HEK293 (cell line): ENCODE data around the gene PRKRA.

ENCODE experiments used
- AEBP2 ChIP-seq: fragments of 450-650 bp; formaldehyde crosslinking; IDR thresholded peaks from 2 replicates; pipeline ENCODE4 v1.5.1; 2016; ENCODE audit warnings: missing biosample characterization, missing genetic modification characterization, borderline replicate concordance
- CTCF ChIP-seq: fragments of 450-650 bp; formaldehyde crosslinking; IDR thresholded peaks from 2 replicates; pipeline ENCODE4 v1.5.1; 2016; ENCODE audit warnings: missing biosample characterization, missing genetic modification characterization
- ELK4 ChIP-seq: IDR thresholded peaks from 2 replicates; pipeline ENCODE4 v1.6.1; 2011; ENCODE audit warnings: mild to moderate bottlenecking, low read depth, low read length, borderline replicate concordance
- KLF1 ChIP-seq: fragments of 450-650 bp; formaldehyde crosslinking; IDR thresholded peaks from 2 replicates; pipeline ENCODE4 v1.5.1; 2016; ENCODE audit warnings: missing biosample characterization, missing genetic modification characterization
- KLF9 ChIP-seq: fragments of 450-650 bp; formaldehyde crosslinking; IDR thresholded peaks from 2 replicates; pipeline ENCODE4 v1.5.1; 2016; ENCODE audit warnings: missing biosample characterization, missing genetic modification characterization, low read depth
- REPIN1 ChIP-seq: fragments of 450-650 bp; formaldehyde crosslinking; IDR thresholded peaks from 2 replicates; pipeline ENCODE4 v1.5.1; 2017; ENCODE audit warnings: missing biosample characterization, missing genetic modification characterization, low read depth
- SP2 ChIP-seq: fragments of 450-650 bp; formaldehyde crosslinking; IDR thresholded peaks from 2 replicates; pipeline ENCODE4 v1.5.1; 2016; ENCODE audit warnings: missing biosample characterization, missing genetic modification characterization
- WT1 ChIP-seq: fragments of 450-650 bp; formaldehyde crosslinking; IDR thresholded peaks from 2 replicates; pipeline ENCODE4 v1.5.1; 2016; ENCODE audit warnings: missing biosample characterization, missing genetic modification characterization
- ZBTB1 ChIP-seq: fragments of 450-650 bp; formaldehyde crosslinking; IDR thresholded peaks from 2 replicates; pipeline ENCODE4 v1.5.1; 2016; ENCODE audit warnings: missing biosample characterization, missing genetic modification characterization
- ZFHX2 ChIP-seq: fragments of 450-650 bp; formaldehyde crosslinking; conservative IDR thresholded peaks from 2 replicates; pipeline ENCODE4 v1.5.1; 2016; ENCODE audit warnings: missing biosample characterization, missing genetic modification characterization
- ZNF138 ChIP-seq: fragments of 450-650 bp; formaldehyde crosslinking; IDR thresholded peaks from 2 replicates; pipeline ENCODE4 v1.5.1; 2016; ENCODE audit warnings: missing biosample characterization, missing genetic modification characterization, borderline replicate concordance
- ZNF169 ChIP-seq: fragments of 450-650 bp; formaldehyde crosslinking; IDR thresholded peaks from 2 replicates; pipeline ENCODE4 v1.5.1; 2016; ENCODE audit warnings: missing biosample characterization, missing genetic modification characterization
- ZNF18 ChIP-seq: fragments of 450-650 bp; formaldehyde crosslinking; IDR thresholded peaks from 2 replicates; pipeline ENCODE4 v1.5.1; 2016; ENCODE audit warnings: missing biosample characterization, missing genetic modification characterization
- ZNF184 ChIP-seq: fragments of 450-650 bp; IDR thresholded peaks from 2 replicates; pipeline ENCODE4 v1.5.1; 2018; ENCODE audit warnings: missing biosample characterization, mild to moderate bottlenecking, missing genetic modification characterization
- ZNF248 ChIP-seq: fragments of 450-650 bp; formaldehyde crosslinking; IDR thresholded peaks from 2 replicates; pipeline ENCODE4 v1.5.1; 2017; ENCODE audit warnings: missing biosample characterization, missing genetic modification characterization
- ZNF280C ChIP-seq: fragments of 450-650 bp; formaldehyde crosslinking; IDR thresholded peaks from 2 replicates; pipeline ENCODE4 v1.5.1; 2016; ENCODE audit warnings: missing biosample characterization, missing genetic modification characterization
- ZNF354C ChIP-seq: fragments of 450-650 bp; formaldehyde crosslinking; IDR thresholded peaks from 2 replicates; pipeline ENCODE4 v1.5.1; 2016; ENCODE audit warnings: missing biosample characterization, missing genetic modification characterization, low read depth, borderline replicate concordance
- ZNF433 ChIP-seq: fragments of 450-650 bp; formaldehyde crosslinking; IDR thresholded peaks from 2 replicates; pipeline ENCODE4 v1.5.1; 2016; ENCODE audit warnings: missing biosample characterization, missing genetic modification characterization, low read depth
- ZNF560 ChIP-seq: fragments of 450-650 bp; formaldehyde crosslinking; IDR thresholded peaks from 2 replicates; pipeline ENCODE4 v1.5.1; 2017; ENCODE audit warnings: missing biosample characterization, missing genetic modification characterization, borderline replicate concordance
- ZNF561 ChIP-seq: fragments of 450-650 bp; IDR thresholded peaks from 2 replicates; pipeline ENCODE4 v1.5.1; 2018; ENCODE audit warnings: missing biosample characterization, missing genetic modification characterization, borderline replicate concordance
- ZNF624 ChIP-seq: fragments of 450-650 bp; formaldehyde crosslinking; IDR thresholded peaks from 2 replicates; pipeline ENCODE4 v1.5.1; 2017; ENCODE audit warnings: missing biosample characterization, missing genetic modification characterization
- ZNF654 ChIP-seq: fragments of 450-650 bp; formaldehyde crosslinking; IDR thresholded peaks from 2 replicates; pipeline ENCODE4 v1.5.1; 2016; ENCODE audit warnings: low read depth, missing biosample characterization, missing genetic modification characterization
- ZNF670 ChIP-seq: fragments of 450-650 bp; formaldehyde crosslinking; IDR thresholded peaks from 2 replicates; pipeline ENCODE4 v1.5.1; 2016; ENCODE audit warnings: missing biosample characterization, missing genetic modification characterization, low read depth
- ZNF747 ChIP-seq: fragments of 450-650 bp; formaldehyde crosslinking; IDR thresholded peaks from 2 replicates; pipeline ENCODE4 v1.5.1; 2016; ENCODE audit warnings: missing biosample characterization, missing genetic modification characterization
- ZNF76 ChIP-seq: fragments of 450-650 bp; formaldehyde crosslinking; IDR thresholded peaks from 2 replicates; pipeline ENCODE4; 2016; ENCODE audit warnings: low read depth, missing biosample characterization, missing genetic modification characterization, borderline replicate concordance
- ZNF785 ChIP-seq: fragments of 450-650 bp; formaldehyde crosslinking; IDR thresholded peaks from 2 replicates; pipeline ENCODE4 v1.5.1; 2016; ENCODE audit warnings: missing biosample characterization, missing genetic modification characterization
- ZNF792 ChIP-seq: fragments of 450-650 bp; formaldehyde crosslinking; IDR thresholded peaks from 2 replicates; pipeline ENCODE4 v1.5.1; 2016; ENCODE audit warnings: missing biosample characterization, missing genetic modification characterization
- TF ChIP-seq, protein P1 (sequence below): fragments of 450-650 bp; formaldehyde crosslinking; IDR thresholded peaks from 2 replicates; pipeline ENCODE4 v1.5.1; 2017; ENCODE audit warnings: missing biosample characterization, missing genetic modification characterization

The PRKRA gene

GRCh38 chr2:178414266-178415247, 36.4 kb downstream of the PRKRA start (continued):
- TF ChIP-seq ZNF785 (0 out of 2 replicates have a peak, but pooled peaks have one; percentile 76), KLF1 (tag by site-specific recombination) (no peak), ZNF561 (tag by site-specific recombination) (peak; percentile 83), ZNF138 (no peak), ZFHX2 (tag by site-specific recombination) (no peak), ZNF792 (tag by site-specific recombination) (0 out of 2 replicates have a peak, but pooled peaks have one; percentile 22), ZNF248 (tag by site-specific recombination) (no peak), KLF9 (tag by site-specific recombination) (no peak; the same call in 1 of the 2 replicates), ZNF169 (tag by site-specific recombination) (no peak), ZNF76 (tag by site-specific recombination) (peak; percentile 65; the same call in 1 of the 2 replicates), REPIN1 (tag by site-specific recombination) (no peak), ZNF433 (tag by site-specific recombination) (no peak), ZNF280C (no peak), WT1 (tag by site-specific recombination) (peak; percentile 62), ELK4 (no peak), ZNF624 (tag by site-specific recombination) (no peak), ZNF654 (tag by site-specific recombination) (peak; percentile 69), SP2 (no peak), ZNF670 (tag by site-specific recombination) (no peak), ZNF18 (tag by site-specific recombination) (0 out of 2 replicates have a peak, but pooled peaks have one; percentile 33), ZNF354C (no peak), AEBP2 (no peak), ZBTB1 (peak; percentile 65; the same call in 1 of the 2 replicates), ZNF184 (tag by site-specific recombination) (peak; percentile 68; the same call in 1 of the 2 replicates), CTCF (peak; percentile 96), ZNF747 (tag by site-specific recombination) (no peak), ZNF560 (tag by site-specific recombination) (no peak)
- TF ChIP-seq, protein P1, sequence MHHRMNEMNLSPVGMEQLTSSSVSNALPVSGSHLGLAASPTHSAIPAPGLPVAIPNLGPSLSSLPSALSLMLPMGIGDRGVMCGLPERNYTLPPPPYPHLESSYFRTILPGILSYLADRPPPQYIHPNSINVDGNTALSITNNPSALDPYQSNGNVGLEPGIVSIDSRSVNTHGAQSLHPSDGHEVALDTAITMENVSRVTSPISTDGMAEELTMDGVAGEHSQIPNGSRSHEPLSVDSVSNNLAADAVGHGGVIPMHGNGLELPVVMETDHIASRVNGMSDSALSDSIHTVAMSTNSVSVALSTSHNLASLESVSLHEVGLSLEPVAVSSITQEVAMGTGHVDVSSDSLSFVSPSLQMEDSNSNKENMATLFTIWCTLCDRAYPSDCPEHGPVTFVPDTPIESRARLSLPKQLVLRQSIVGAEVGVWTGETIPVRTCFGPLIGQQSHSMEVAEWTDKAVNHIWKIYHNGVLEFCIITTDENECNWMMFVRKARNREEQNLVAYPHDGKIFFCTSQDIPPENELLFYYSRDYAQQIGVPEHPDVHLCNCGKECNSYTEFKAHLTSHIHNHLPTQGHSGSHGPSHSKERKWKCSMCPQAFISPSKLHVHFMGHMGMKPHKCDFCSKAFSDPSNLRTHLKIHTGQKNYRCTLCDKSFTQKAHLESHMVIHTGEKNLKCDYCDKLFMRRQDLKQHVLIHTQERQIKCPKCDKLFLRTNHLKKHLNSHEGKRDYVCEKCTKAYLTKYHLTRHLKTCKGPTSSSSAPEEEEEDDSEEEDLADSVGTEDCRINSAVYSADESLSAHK (tag by site-specific recombination): peak; percentile 77; the same call in 1 of the 2 replicates
